MCF 10A (cell line): ENCODE results near the gene NUP43. TPM values are rescaled to one million over a fixed set of nuclear protein-coding genes. Genes with fewer than 3 reads are reported as not detected.

ENCODE experiments used
- Bru-seq: library from RNA; stranded (reverse); fragments of 400-500 nt; gene quantifications from one replicate; lab custom pipeline; 2021; lab: Mats Ljungman, UMichigan
- BruChase-seq, 2 experiments: library from RNA; stranded (reverse); fragments of 400-500 nt; gene quantifications; one replicate each; lab custom pipeline; 2021; lab: Mats Ljungman, UMichigan
- BruUV-seq: library from RNA; stranded (reverse); fragments of 400-500 nt; replicated peaks from 2 replicates; lab custom pipeline; 2021; lab: Mats Ljungman, UMichigan
- CTCF ChIA-PET: fragments of 300-600 bp; sonication (Branson Sonifier 250); formaldehyde crosslinking; extraction: SDS; loops from one replicate; lab custom pipeline; 2021; ENCODE audit warnings: antibody characterized with exemption, inconsistent platforms; lab: Yijun Ruan, JAX
- POLR2A ChIA-PET: fragments of 300-600, 350-650 bp; sonication (Branson Sonifier 250); formaldehyde crosslinking; extraction: SDS; loops from one replicate; lab custom pipeline; 2020; ENCODE audit warnings: antibody characterized with exemption, inconsistent platforms; lab: Yijun Ruan, JAX
- DNase-seq: peaks from one replicate; pipeline ENCODE4 v3.0.0-alpha.2; 2018; ENCODE audit not compliant: unreplicated experiment
- H3K27ac Mint-ChIP-seq: one replicate; pipeline ENCODE4 v1.8.0; 2022; ENCODE audit warnings: mild to moderate bottlenecking, low read depth, mixed read lengths; ENCODE audit not compliant: unreplicated experiment
- H3K27me3 Mint-ChIP-seq: one replicate; pipeline ENCODE4 v1.8.0; 2022; ENCODE audit warnings: mixed read lengths; ENCODE audit not compliant: insufficient read depth, unreplicated experiment
- H3K36me3 Mint-ChIP-seq: one replicate; pipeline ENCODE4 v1.8.0; 2022; ENCODE audit warnings: mild to moderate bottlenecking, moderate library complexity, mixed read lengths; ENCODE audit not compliant: insufficient read depth, unreplicated experiment
- H3K4me1 Mint-ChIP-seq: one replicate; pipeline ENCODE4 v1.8.0; 2022; ENCODE audit warnings: mixed read lengths; ENCODE audit not compliant: insufficient read depth, unreplicated experiment
- H3K4me3 Mint-ChIP-seq: one replicate; pipeline ENCODE4 v1.8.0; 2022; ENCODE audit warnings: mild to moderate bottlenecking, moderate library complexity, mixed read lengths; ENCODE audit not compliant: unreplicated experiment
- H3K9me3 Mint-ChIP-seq: one replicate; pipeline ENCODE4 v1.8.0; 2022; ENCODE audit warnings: mixed read lengths; ENCODE audit not compliant: unreplicated experiment
- CTCF ChIP-seq: fragments of 200-600 bp; IDR thresholded peaks from one replicate; pipeline ENCODE4 v1.8.0; 2022; ENCODE audit warnings: antibody characterized with exemption, mild to moderate bottlenecking; ENCODE audit not compliant: unreplicated experiment
- intact Hi-C: fragments of 100-400 bp; cut with micrococcal nuclease; formaldehyde crosslinking; loops from 2 replicates; pipeline ENCODE4 v1.14.1; 2022
- long read RNA-seq: library from polyadenylated mRNA; stranded (forward); transcript quantifications from one replicate; pipeline ENCODE4 v2.0.0, GENCODE V29; 2022
- total RNA-seq: library from RNA; stranded (reverse); gene quantifications from 2 replicates; pipeline ENCODE4 v1.2.3, GENCODE V29; 2022

The NUP43 gene
- total RNA-seq (47.8 and 50.5 TPM in 2 replicates), Bru-seq, nascent RNA (percentile 73 among the genes with signal in this experiment), BruChase-seq, experiment 1, labeled RNA remaining after a 6-hour chase (percentile 93 among the genes with signal in this experiment), BruChase-seq, experiment 2, labeled RNA remaining after a 2-hour chase (percentile 88 among the genes with signal in this experiment)
- long read RNA-seq, transcript NUP43-201 (8 exons, 3,874 nt), result major isoform, 6 of 20 reads
- long read RNA-seq, partial matches to known transcripts, result 4 of 20 reads
- long read RNA-seq, other reads (novel, unspliced or antisense), result 10 of 20 reads

- H3K27ac Mint-ChIP-seq, result peak within 1 kb of the TSS; percentile 80
- ChIA-PET CTCF (interaction anchor here (0.6 to 1.9 kb wide), 8 partner anchors 10 to 1120 kb away, joined by 3 to 10 read pairs (median 4); no protein-coding TSS in a partner anchor), POLR2A (interaction anchor here (0.5 to 8.6 kb wide), 21 partner anchors 10 to 1683 kb away, joined by 3 to 138 read pairs (median 3); partner anchors contain the start of gene LATS1)
- no peaks in the 10 kb centered on the region for H3K9me3 Mint-ChIP-seq
- H3K4me3 Mint-ChIP-seq, result peak within 1 kb of the TSS; percentile 94
- DNase-seq, result peak; percentile 94
- no peaks in the 10 kb centered on the region for H3K27me3 Mint-ChIP-seq
- peaks cover 27% of the 10 kb centered on the region for H3K36me3 Mint-ChIP-seq
- H3K4me1 Mint-ChIP-seq, result peaks cover 8% of the 10 kb centered on the region
- intact Hi-C loops, result no loop called here
- TSS peak; percentile 52 for BruUV-seq
- TF ChIP-seq CTCF, result peak; percentile 33
These were observed at the start of gene NUP43 for GRCh38 chr6:149746147-149746946. Gene NUP43 (minus strand): TSS chr6:149746529. CDS start chr6:149746495, 34 bp downstream.

- no peak for TF ChIP-seq CTCF
- Mint-ChIP-seq H3K4me3 (no peak overlapping the region), H3K36me3 (peaks cover 60% of the 10 kb centered on the region), H3K4me1 (peaks cover 5% of the 10 kb centered on the region), H3K27ac (no peak overlapping the region), H3K27me3 (no peaks in the 10 kb centered on the region), H3K9me3 (no peaks in the 10 kb centered on the region)
- CTCF ChIA-PET, result interaction anchor here (0.6 to 1.5 kb wide), 2 partner anchors 12 to 324 kb away, joined by 3 to 4 read pairs; no protein-coding TSS in a partner anchor
- POLR2A ChIA-PET, result interaction anchor here (0.7 to 0.9 kb wide), 2 partner anchors 10 to 31 kb away, joined by 4 read pairs; no protein-coding TSS in a partner anchor
- DNase-seq, result no peak
- intact Hi-C loops, result no loop called here
- BruUV-seq, result no TSS peak
These were observed 37.2 kb upstream of the NUP43 start for GRCh38 chr6:149783551-149783950.

GRCh38 chr6:149782337-149782736 lies 36.0 kb upstream of the NUP43 start:
- Mint-ChIP-seq H3K4me1 (peaks cover 5% of the 10 kb centered on the region), H3K9me3 (no peaks in the 10 kb centered on the region), H3K4me3 (no peak overlapping the region), H3K27ac (no peak overlapping the region), H3K27me3 (no peaks in the 10 kb centered on the region), H3K36me3 (peaks cover 53% of the 10 kb centered on the region)
- POLR2A ChIA-PET, result interaction anchor here (1.5 kb wide), 1 partner anchor 20 kb away, joined by 3 read pairs; no protein-coding TSS in a partner anchor
- no peak for TF ChIP-seq CTCF
- DNase-seq, result no peak
- no TSS peak for BruUV-seq
- intact Hi-C loops, result no loop called here
- CTCF ChIA-PET, result interaction anchor here (0.6 to 1.5 kb wide), 3 partner anchors 8 to 10 kb away, joined by 3 to 5 read pairs (median 4); no protein-coding TSS in a partner anchor
